Vagina (tissue), 2 donors: ENCODE data around the gene SLC39A11.

Experiments
- CTCF ChIP-seq, 3 experiments: fragments of 450-650 bp in 2 of 3; fragments of 200-600 bp in 1 of 3; sonication (generic) in 1 of 3; IDR thresholded peaks; one replicate each; pipeline ENCODE4 v1.5.1; 2017 to 2019; ENCODE audit warnings: antibody characterized with exemption in 3 of 3, mild to moderate bottlenecking in 2 of 3, moderate library complexity in 2 of 3
- POLR2A ChIP-seq, 2 donors: fragments of 450-650 bp; IDR thresholded peaks; one replicate each; pipeline ENCODE4 v1.6.1; 2017; ENCODE audit warnings: antibody characterized with exemption in 2 of 2, mild to moderate bottlenecking in 2 of 2, moderate library complexity in 2 of 2
- POLR2AphosphoS5 ChIP-seq, 2 donors: sonication (generic); formaldehyde crosslinking; IDR thresholded peaks; one replicate each; pipeline ENCODE4 v1.9.0; 2017; ENCODE audit warnings: antibody characterized with exemption in 2 of 2, mild to moderate bottlenecking in 2 of 2, low read depth in 1 of 2; ENCODE audit not compliant: insufficient read depth in 1 of 2

- no peak for TF ChIP-seq CTCF (IDR thresholded peaks at IDR 0.05)
- TF ChIP-seq POLR2A (IDR thresholded peaks at IDR 0.05) = no peak
- no peak for TF ChIP-seq POLR2AphosphoS5 (IDR thresholded peaks at IDR 0.05; ENCODE audit: insufficient read depth in 1 of 2, low read depth in 1 of 2)
Observed at GRCh38 chr17:72794152-72794551, 298.3 kb downstream of the SLC39A11 start.
